SK-N-SH treated with all-trans-retinoic acid at 6 μM for 48 hours (cell line): ENCODE results near the gene PRDM11.

ENCODE experiments used
- ATAC-seq: fragments of 200-7000 bp; cut with Tn5 transposase; 3 replicates; pipeline ENCODE4 v1.9.1; 2020; ENCODE audit warnings: mild to moderate bottlenecking, moderate library complexity
- ARNTL ChIP-seq: fragments of 450-650 bp; formaldehyde crosslinking; IDR thresholded peaks from 2 replicates; pipeline ENCODE4 v1.5.0; 2020; ENCODE audit warnings: low read depth, mild to moderate bottlenecking, moderate library complexity, borderline replicate concordance
- CSDC2 ChIP-seq: fragments of 250-450 bp; sonication (Bioruptor Pico); IDR thresholded peaks from 2 replicates; pipeline ENCODE4 v1.5.0; 2020; ENCODE audit warnings: mild to moderate bottlenecking, moderate library complexity
- ISL1 ChIP-seq: fragments of 250-450 bp; sonication (Bioruptor Pico); IDR thresholded peaks from 2 replicates; pipeline ENCODE4 v2.1.2; 2022; ENCODE audit warnings: mild to moderate bottlenecking, moderate library complexity
- OSR1 ChIP-seq: fragments of 250-450 bp; sonication (Bioruptor Pico); IDR thresholded peaks from 2 replicates; pipeline ENCODE4 v1.8.0; 2022; ENCODE audit warnings: moderate library complexity, mild to moderate bottlenecking, inconsistent platforms
- PPARA ChIP-seq: fragments of 250-450 bp; sonication (Bioruptor Pico); IDR thresholded peaks from 2 replicates; pipeline ENCODE4 v1.5.0; 2020; ENCODE audit warnings: mild to moderate bottlenecking, borderline replicate concordance
- RARB ChIP-seq: fragments of 250-450 bp; sonication (Bioruptor Pico); IDR thresholded peaks from 2 replicates; pipeline ENCODE4 v1.8.0; 2021; ENCODE audit warnings: mild to moderate bottlenecking, moderate library complexity
- SNAI2 ChIP-seq: fragments of 250-450 bp; sonication (Bioruptor Pico); IDR thresholded peaks from 2 replicates; pipeline ENCODE4 v1.5.0; 2020; ENCODE audit warnings: mild to moderate bottlenecking, moderate library complexity
- TCF4 ChIP-seq: fragments of 250-450 bp; sonication (Bioruptor Pico); IDR thresholded peaks from 2 replicates; pipeline ENCODE4 v1.8.0; 2021; ENCODE audit warnings: mild to moderate bottlenecking, moderate library complexity, borderline replicate concordance
- TOX ChIP-seq: fragments of 250-450 bp; sonication (Bioruptor Pico); IDR thresholded peaks from 2 replicates; pipeline ENCODE4 v1.8.0; 2021; ENCODE audit warnings: mild to moderate bottlenecking, moderate library complexity, borderline replicate concordance
- TSHZ2 ChIP-seq: fragments of 250-450 bp; sonication (Bioruptor Pico); IDR thresholded peaks from 2 replicates; pipeline ENCODE4 v1.5.0; 2020; ENCODE audit warnings: mild to moderate bottlenecking, moderate library complexity
- ZC3H10 ChIP-seq: fragments of 250-450 bp; sonication (Bioruptor Pico); IDR thresholded peaks from 2 replicates; pipeline ENCODE4 v1.5.1; 2021; ENCODE audit warnings: mild to moderate bottlenecking, moderate library complexity
- ZFP3 ChIP-seq: fragments of 250-450 bp; sonication (Bioruptor Pico); IDR thresholded peaks from 2 replicates; pipeline ENCODE4 v1.5.0; 2020; ENCODE audit warnings: mild to moderate bottlenecking, moderate library complexity
- ZNF70 ChIP-seq: fragments of 450-650 bp; formaldehyde crosslinking; IDR thresholded peaks from 2 replicates; pipeline ENCODE4 v1.5.0; 2020; ENCODE audit warnings: mild to moderate bottlenecking, moderate library complexity
- ZNF8 ChIP-seq: fragments of 450-650 bp; formaldehyde crosslinking; IDR thresholded peaks from 2 replicates; pipeline ENCODE4 v1.5.0; 2020; ENCODE audit warnings: mild to moderate bottlenecking, moderate library complexity
- TF ChIP-seq, protein P1 (sequence below): fragments of 250-450 bp; sonication (Bioruptor Pico); IDR thresholded peaks from 2 replicates; pipeline ENCODE4 v1.8.0; 2021; ENCODE audit warnings: low read depth, mild to moderate bottlenecking, moderate library complexity, borderline replicate concordance
- TF ChIP-seq, protein P2 (sequence below): fragments of 250-450 bp; sonication (Bioruptor Pico); IDR thresholded peaks from 2 replicates; pipeline ENCODE4 v1.5.1; 2020; ENCODE audit warnings: low read depth, mild to moderate bottlenecking, moderate library complexity

The PRDM11 gene

DNA sequence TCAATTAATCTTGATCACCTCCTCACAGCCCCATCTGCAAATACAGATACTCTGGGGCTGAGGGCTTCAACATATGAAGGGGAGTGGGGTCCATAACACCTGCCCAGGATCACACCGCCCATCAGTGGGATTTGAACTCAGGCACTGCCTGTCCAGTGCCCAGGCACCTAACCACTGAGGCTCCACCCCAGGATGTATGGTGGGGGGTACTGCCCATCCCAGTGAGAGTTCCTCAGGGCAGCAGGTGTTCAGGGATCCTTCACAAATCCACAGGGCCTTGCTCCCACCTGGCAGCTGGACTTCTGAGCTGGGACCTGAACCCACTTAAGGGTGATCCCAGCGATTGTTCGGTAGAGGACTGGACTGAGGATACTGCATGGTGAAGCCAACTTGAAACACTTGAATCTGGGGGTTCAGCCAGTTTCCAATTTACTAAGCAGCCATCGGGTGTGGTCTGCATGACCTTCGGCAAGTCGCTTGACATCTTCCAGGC is 33.3 kb downstream of the PRDM11 start:
- ATAC-seq: no peak; the same call in 2 of the 3 replicates
- TF ChIP-seq ISL1 (CRISPR knock-in tag) (no peak), RARB (CRISPR knock-in tag) (no peak), TCF4 (CRISPR knock-in tag) (no peak), ZNF70 (no peak), ARNTL (CRISPR knock-in tag) (no peak)
- TF ChIP-seq, protein P1, sequence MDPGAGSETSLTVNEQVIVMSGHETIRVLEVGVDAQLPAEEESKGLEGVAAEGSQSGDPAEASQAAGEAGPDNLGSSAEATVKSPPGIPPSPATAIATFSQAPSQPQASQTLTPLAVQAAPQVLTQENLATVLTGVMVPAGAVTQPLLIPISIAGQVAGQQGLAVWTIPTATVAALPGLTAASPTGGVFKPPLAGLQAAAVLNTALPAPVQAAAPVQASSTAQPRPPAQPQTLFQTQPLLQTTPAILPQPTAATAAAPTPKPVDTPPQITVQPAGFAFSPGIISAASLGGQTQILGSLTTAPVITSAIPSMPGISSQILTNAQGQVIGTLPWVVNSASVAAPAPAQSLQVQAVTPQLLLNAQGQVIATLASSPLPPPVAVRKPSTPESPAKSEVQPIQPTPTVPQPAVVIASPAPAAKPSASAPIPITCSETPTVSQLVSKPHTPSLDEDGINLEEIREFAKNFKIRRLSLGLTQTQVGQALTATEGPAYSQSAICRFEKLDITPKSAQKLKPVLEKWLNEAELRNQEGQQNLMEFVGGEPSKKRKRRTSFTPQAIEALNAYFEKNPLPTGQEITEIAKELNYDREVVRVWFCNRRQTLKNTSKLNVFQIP: no peak

GRCh38 chr11:45180179-45180847 is 33.9 kb downstream of the PRDM11 start:
- ATAC-seq: peak; percentile 76

GRCh38 chr11:45180848-45181192 is 34.4 kb downstream of the PRDM11 start:
- TF ChIP-seq, protein P2, sequence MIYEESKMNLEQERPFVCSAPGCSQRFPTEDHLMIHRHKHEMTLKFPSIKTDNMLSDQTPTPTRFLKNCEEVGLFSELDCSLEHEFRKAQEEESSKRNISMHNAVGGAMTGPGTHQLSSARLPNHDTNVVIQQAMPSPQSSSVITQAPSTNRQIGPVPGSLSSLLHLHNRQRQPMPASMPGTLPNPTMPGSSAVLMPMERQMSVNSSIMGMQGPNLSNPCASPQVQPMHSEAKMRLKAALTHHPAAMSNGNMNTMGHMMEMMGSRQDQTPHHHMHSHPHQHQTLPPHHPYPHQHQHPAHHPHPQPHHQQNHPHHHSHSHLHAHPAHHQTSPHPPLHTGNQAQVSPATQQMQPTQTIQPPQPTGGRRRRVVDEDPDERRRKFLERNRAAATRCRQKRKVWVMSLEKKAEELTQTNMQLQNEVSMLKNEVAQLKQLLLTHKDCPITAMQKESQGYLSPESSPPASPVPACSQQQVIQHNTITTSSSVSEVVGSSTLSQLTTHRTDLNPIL (CRISPR knock-in tag): no peak
- 0 out of 2 replicates have a peak, but pooled peaks have one; percentile 42 for TF ChIP-seq ZFP3
- ATAC-seq: peak; percentile 89

More at GRCh38 chr11:45180179-45180847, 33.9 kb downstream of the PRDM11 start:
- TF ChIP-seq TCF4 (CRISPR knock-in tag): no peak
- 0 out of 2 replicates have a peak, but pooled peaks have one; percentile 24 for TF ChIP-seq SNAI2 (CRISPR knock-in tag)

DNA sequence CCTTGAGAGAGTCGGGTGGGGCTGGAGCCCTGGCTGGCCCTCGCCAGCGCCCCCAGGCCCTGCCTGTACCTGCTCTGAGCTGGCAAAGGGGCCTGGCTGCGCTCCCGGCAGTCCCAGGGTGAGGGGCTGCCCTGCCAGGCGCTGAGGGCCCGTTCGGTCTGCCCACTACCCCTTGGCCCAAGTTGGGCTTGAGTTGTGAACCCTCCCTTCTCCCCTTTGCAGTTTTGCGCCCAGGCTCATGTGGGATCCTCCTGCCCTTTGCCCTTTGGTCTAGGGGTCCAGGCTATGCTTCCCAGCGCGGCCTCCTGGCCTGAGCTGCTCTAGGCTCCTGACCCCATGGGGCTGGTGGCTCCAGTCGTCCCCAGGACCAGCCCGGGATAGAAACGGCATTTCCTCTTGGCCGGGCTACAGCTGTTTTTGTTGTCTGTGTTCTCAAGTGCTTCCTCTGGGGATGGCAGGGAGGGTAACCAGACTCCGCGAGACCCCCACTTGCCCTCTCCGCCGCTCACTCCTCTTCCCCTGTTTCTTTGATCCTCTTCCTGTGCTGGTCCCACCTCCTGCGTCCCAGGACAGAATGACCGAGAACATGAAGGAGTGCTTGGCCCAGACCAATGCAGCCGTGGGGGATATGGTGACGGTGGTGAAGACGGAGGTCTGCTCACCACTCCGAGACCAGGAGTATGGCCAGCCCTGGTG is 34.9 kb downstream of the PRDM11 start:
- TF ChIP-seq OSR1 (CRISPR knock-in tag) (no peak), TCF4 (CRISPR knock-in tag) (no peak), SNAI2 (CRISPR knock-in tag) (no peak), TSHZ2 (CRISPR knock-in tag) (no peak), TOX (no peak), PPARA (CRISPR knock-in tag) (no peak), RARB (CRISPR knock-in tag) (no peak), CSDC2 (CRISPR knock-in tag) (no peak), ISL1 (CRISPR knock-in tag) (no peak), ARNTL (CRISPR knock-in tag) (no peak), ZFP3 (no peak), ZNF8 (CRISPR knock-in tag) (no peak), ZC3H10 (CRISPR knock-in tag) (no peak)
- TF ChIP-seq, protein P2 (CRISPR knock-in tag): no peak
- TF ChIP-seq, protein P1: no peak
- ATAC-seq: no peak; the same call in 1 of the 3 replicates
